ENCODE measurements around the gene DUSP10. TPM values are rescaled to one million over a fixed set of nuclear protein-coding genes. Genes with fewer than 3 reads are reported as not detected.

Gene DUSP10
- total and polyA plus RNA-seq, 2 of the 13 experiments (the other 11 are each of a cell fraction or from before 2014, with no cell fraction given): 2.1 to 4.4 TPM

GRCh38 chr1:221716713-221717484, 25.0 kb downstream of the DUSP10 start (continued):
- TF ChIP-seq ZNF609 (CRISPR knock-in tag; IDR thresholded peaks at IDR 0.05; ENCODE audit: borderline replicate concordance) (no peak), SALL1 (CRISPR knock-in tag; IDR thresholded peaks at IDR 0.05) (peak; percentile 53), ZSCAN25 (CRISPR knock-in tag; IDR thresholded peaks at IDR 0.05) (peak; percentile 75; the same call in 1 of the 2 replicates), MTA3 (CRISPR knock-in tag; IDR thresholded peaks at IDR 0.05) (no peak), PATZ1 (CRISPR knock-in tag; IDR thresholded peaks at IDR 0.05) (0 out of 2 replicates have a peak, but pooled peaks have one; percentile 18), ONECUT2 (CRISPR knock-in tag; IDR thresholded peaks at IDR 0.05) (peak; percentile 79), ZNF746 (CRISPR knock-in tag; IDR thresholded peaks at IDR 0.05) (peak; percentile 46; the same call in 1 of the 2 replicates), HNF4G (IDR thresholded peaks at IDR 0.05; ENCODE audit: borderline replicate concordance, low read depth, low read length) (peak; percentile 60), HNF4G (CRISPR knock-in tag; IDR thresholded peaks at IDR 0.05; ENCODE audit: borderline replicate concordance, low read depth) (0 out of 2 replicates have a peak, but pooled peaks have one; percentile 30), TOPORS (CRISPR knock-in tag; IDR thresholded peaks at IDR 0.05) (no peak), ARID4A (CRISPR knock-in tag; IDR thresholded peaks at IDR 0.05; ENCODE audit: borderline replicate concordance) (peak; percentile 35; the same call in 1 of the 2 replicates), E2F1 (CRISPR knock-in tag; IDR thresholded peaks at IDR 0.05) (0 out of 2 replicates have a peak, but pooled peaks have one; percentile 21)
